ENCODE data around the gene GNRH2. TPM values are rescaled to one million over a fixed set of nuclear protein-coding genes. Genes with fewer than 3 reads are reported as not detected.

The GNRH2 gene
- total RNA-seq, 1 donor from 2014 or later = 0.87 TPM

GRCh38 chr20:3084986-3085360 is 41.6 kb downstream of the GNRH2 start:
- H3K27me3 Mint-ChIP-seq (ENCODE audit: unreplicated experiment) = peaks cover 15% of the 10 kb centered on the region
- no peaks in the 10 kb centered on the region for H3K4me1 Mint-ChIP-seq (ENCODE audit: unreplicated experiment)
- no peaks in the 10 kb centered on the region for H3K36me3 Mint-ChIP-seq (ENCODE audit: low read depth, unreplicated experiment)
- no peak overlapping the region for H3K27ac Mint-ChIP-seq (ENCODE audit: unreplicated experiment)
- H3K4me3 Mint-ChIP-seq (ENCODE audit: unreplicated experiment) = no peak overlapping the region
- TF ChIP-seq, protein P1, sequence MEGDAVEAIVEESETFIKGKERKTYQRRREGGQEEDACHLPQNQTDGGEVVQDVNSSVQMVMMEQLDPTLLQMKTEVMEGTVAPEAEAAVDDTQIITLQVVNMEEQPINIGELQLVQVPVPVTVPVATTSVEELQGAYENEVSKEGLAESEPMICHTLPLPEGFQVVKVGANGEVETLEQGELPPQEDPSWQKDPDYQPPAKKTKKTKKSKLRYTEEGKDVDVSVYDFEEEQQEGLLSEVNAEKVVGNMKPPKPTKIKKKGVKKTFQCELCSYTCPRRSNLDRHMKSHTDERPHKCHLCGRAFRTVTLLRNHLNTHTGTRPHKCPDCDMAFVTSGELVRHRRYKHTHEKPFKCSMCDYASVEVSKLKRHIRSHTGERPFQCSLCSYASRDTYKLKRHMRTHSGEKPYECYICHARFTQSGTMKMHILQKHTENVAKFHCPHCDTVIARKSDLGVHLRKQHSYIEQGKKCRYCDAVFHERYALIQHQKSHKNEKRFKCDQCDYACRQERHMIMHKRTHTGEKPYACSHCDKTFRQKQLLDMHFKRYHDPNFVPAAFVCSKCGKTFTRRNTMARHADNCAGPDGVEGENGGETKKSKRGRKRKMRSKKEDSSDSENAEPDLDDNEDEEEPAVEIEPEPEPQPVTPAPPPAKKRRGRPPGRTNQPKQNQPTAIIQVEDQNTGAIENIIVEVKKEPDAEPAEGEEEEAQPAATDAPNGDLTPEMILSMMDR (IDR thresholded peaks at IDR 0.05; ENCODE audit: unreplicated experiment) = no peak
- no peaks in the 10 kb centered on the region for H3K9me3 Mint-ChIP-seq (ENCODE audit: unreplicated experiment)
- no peak for DNase-seq (ENCODE audit: low spot score)

- TF ChIP-seq, protein P1 (IDR thresholded peaks at IDR 0.05; ENCODE audit: unreplicated experiment) = no peak
- Mint-ChIP-seq H3K36me3 (ENCODE audit: low read depth, unreplicated experiment) (no peaks in the 10 kb centered on the region), H3K4me1 (ENCODE audit: unreplicated experiment) (no peaks in the 10 kb centered on the region), H3K4me3 (ENCODE audit: unreplicated experiment) (no peak overlapping the region), H3K9me3 (ENCODE audit: unreplicated experiment) (no peaks in the 10 kb centered on the region), H3K27me3 (ENCODE audit: unreplicated experiment) (peaks cover 13% of the 10 kb centered on the region), H3K27ac (ENCODE audit: unreplicated experiment) (no peak overlapping the region)
- DNase-seq (ENCODE audit: low spot score) = no peak
These were observed 42.2 kb downstream of the GNRH2 start for GRCh38 chr20:3085571-3086072.

DNA sequence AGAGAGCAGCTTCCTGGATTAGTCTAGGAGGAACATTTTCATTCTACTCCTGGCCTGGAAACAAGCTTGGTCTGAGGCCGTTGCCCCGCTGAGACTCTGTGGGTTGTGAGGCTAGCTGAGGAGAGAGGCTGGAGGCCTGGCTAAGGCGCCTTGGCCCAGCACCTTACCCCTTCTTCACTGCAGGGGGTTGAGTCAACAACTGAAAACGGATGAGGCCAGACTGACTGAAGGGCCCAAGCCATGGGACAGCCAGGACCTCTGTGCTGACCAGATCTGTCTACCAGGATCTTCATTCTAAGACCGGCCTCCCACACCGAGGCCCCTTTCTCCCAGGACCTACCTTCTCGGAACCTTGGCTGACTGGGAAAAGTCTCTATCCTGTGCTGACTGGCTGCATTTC is 44.6 kb downstream of the GNRH2 start:
- Mint-ChIP-seq H3K4me1 (ENCODE audit: unreplicated experiment) (peaks cover 2% of the 10 kb centered on the region), H3K27me3 (ENCODE audit: unreplicated experiment) (peaks cover 6% of the 10 kb centered on the region), H3K4me3 (ENCODE audit: unreplicated experiment) (no peak overlapping the region), H3K36me3 (ENCODE audit: low read depth, unreplicated experiment) (peaks cover 3% of the 10 kb centered on the region), H3K9me3 (ENCODE audit: unreplicated experiment) (no peaks in the 10 kb centered on the region), H3K27ac (ENCODE audit: unreplicated experiment) (no peak overlapping the region)
- no peak for DNase-seq (ENCODE audit: low spot score)
- TF ChIP-seq, protein P1 (IDR thresholded peaks at IDR 0.05; ENCODE audit: unreplicated experiment) = no peak

DNA sequence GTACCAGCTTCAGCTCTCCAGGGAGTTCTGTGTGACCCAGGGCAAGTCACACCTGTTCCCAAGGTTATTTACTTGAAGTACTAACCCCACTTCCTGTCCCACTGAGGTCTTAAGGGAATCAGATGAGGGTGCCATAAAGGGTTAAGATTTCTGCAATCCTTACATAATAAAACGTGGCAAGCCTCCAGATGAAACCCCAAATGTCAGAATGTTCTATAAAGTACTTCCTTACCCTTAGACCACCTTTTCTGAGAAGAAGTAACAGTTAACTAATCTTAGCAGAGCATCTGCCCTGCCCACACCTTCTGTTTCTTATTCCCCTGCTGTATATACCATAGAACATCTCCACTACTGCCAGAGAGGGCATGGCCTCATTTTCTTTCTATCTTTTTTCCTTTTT is 47.1 kb downstream of the GNRH2 start:
- Mint-ChIP-seq H3K36me3 (ENCODE audit: low read depth, unreplicated experiment) (peaks cover 3% of the 10 kb centered on the region), H3K9me3 (ENCODE audit: unreplicated experiment) (no peaks in the 10 kb centered on the region), H3K4me1 (ENCODE audit: unreplicated experiment) (peaks cover 5% of the 10 kb centered on the region), H3K27me3 (ENCODE audit: unreplicated experiment) (peaks cover 3% of the 10 kb centered on the region), H3K27ac (ENCODE audit: unreplicated experiment) (no peak overlapping the region), H3K4me3 (ENCODE audit: unreplicated experiment) (no peak overlapping the region)
- TF ChIP-seq, protein P1 (IDR thresholded peaks at IDR 0.05; ENCODE audit: unreplicated experiment) = no peak
- no peak for DNase-seq (ENCODE audit: low spot score)

- Mint-ChIP-seq H3K4me3 (ENCODE audit: unreplicated experiment) (peak overlapping the region; percentile 87), H3K36me3 (ENCODE audit: low read depth, unreplicated experiment) (peaks cover 3% of the 10 kb centered on the region), H3K27ac (ENCODE audit: unreplicated experiment) (peak overlapping the region; percentile 48), H3K27me3 (ENCODE audit: unreplicated experiment) (peaks cover 3% of the 10 kb centered on the region), H3K4me1 (ENCODE audit: unreplicated experiment) (peaks cover 5% of the 10 kb centered on the region), H3K9me3 (ENCODE audit: unreplicated experiment) (no peaks in the 10 kb centered on the region)
- DNase-seq (ENCODE audit: low spot score) = no peak
- TF ChIP-seq, protein P1 (IDR thresholded peaks at IDR 0.05; ENCODE audit: unreplicated experiment) = no peak
These were observed 49.4 kb downstream of the GNRH2 start for GRCh38 chr20:3092611-3093379.
